ENCODE measurements around the gene USP11. TPM values are rescaled to one million over a fixed set of nuclear protein-coding genes. Genes with fewer than 3 reads are reported as not detected.

USP11 gene
- total and polyA plus RNA-seq, 2 donors (not counting 1 experiment from before 2014, with no cell fraction given) = 63.4 to 136 TPM

GRCh38 chrX:47204970-47205369 lies 27.8 kb upstream of the USP11 start:
- no peaks in the 10 kb centered on the region for H3K9me3 ChIP-seq (ENCODE audit: control extremely low read depth in 1 of 3, control insufficient read depth in 2 of 3, insufficient read depth in 1 of 3, low read length in 2 of 3)
- Mint-ChIP-seq H3K27me3 (no peaks in the 10 kb centered on the region), H3K4me3 (no peak overlapping the region), H3K4me1 (no peaks in the 10 kb centered on the region), H3K9me3 (ENCODE audit: insufficient read depth) (no peaks in the 10 kb centered on the region), H3K27ac (no peak overlapping the region)
- intact Hi-C loops (cut with micrococcal nuclease) = no loop called here
- no peak overlapping the region for H3K27ac ChIP-seq (ENCODE audit: low read length in 2 of 2)
- 91% methylated on average over 4 of the region's 5 CpGs for WGBS (ENCODE audit: insufficient coverage)
- no peak overlapping the region for H3K4me2 ChIP-seq (replicated peaks; ENCODE audit: low read depth, low read length, poor library complexity, severe bottlenecking)
- H2AFZ ChIP-seq (ENCODE audit: insufficient read depth, low read depth, low read length, poor library complexity, severe bottlenecking) = no peak overlapping the region
- peaks cover 20% of the 10 kb centered on the region for H4K20me1 ChIP-seq (ENCODE audit: control insufficient read depth, insufficient read depth, low read length, poor library complexity, severe bottlenecking)
- no peak overlapping the region for H3K9ac ChIP-seq (ENCODE audit: low read length)
- no peaks in the 10 kb centered on the region for H3K4me1 ChIP-seq (ENCODE audit: control insufficient read depth in 2 of 2, insufficient read depth in 2 of 2, low read length in 2 of 2)
- CTCF ChIA-PET = no interaction called here
- ATAC-seq (ENCODE audit: low read depth) (no peak), DNase-seq (no peak)
- POLR2A ChIA-PET = interaction anchor here (0.6 to 1.0 kb wide), 2 partner anchors 13 to 385 kb away, joined by 3 to 5 read pairs; no protein-coding TSS in a partner anchor
- H3K79me2 ChIP-seq (ENCODE audit: control insufficient read depth, insufficient read depth, low read length) = peaks cover 7% of the 10 kb centered on the region
- no peak overlapping the region for H3K4me3 ChIP-seq (ENCODE audit: control extremely low read depth in 1 of 5, extremely low read depth in 1 of 5, insufficient read depth in 1 of 5, low read depth in 2 of 5, low read length in 4 of 5)
- peaks cover 0 to 57% of the 10 kb centered on the region in 2 experiments for H3K36me3 ChIP-seq (replicated peaks in 1 of 2; ENCODE audit: control extremely low read depth in 1 of 2, control insufficient read depth in 1 of 2, extremely low read depth in 1 of 2, insufficient read depth in 2 of 2, low read length in 1 of 2)
- H3K27me3 ChIP-seq (replicated peaks in 1 of 4; ENCODE audit: control extremely low read depth in 1 of 4, control insufficient read depth in 3 of 4, insufficient read depth in 4 of 4, low read length in 3 of 4) = no peaks in the 10 kb centered on the region
- no peak for TF ChIP-seq CTCF (IDR thresholded peaks at IDR 0.05)
- TF ChIP-seq EZH2 (IDR thresholded peaks at IDR 0.05; ENCODE audit: borderline replicate concordance, insufficient read depth, low read depth, low read length, poor library complexity, severe bottlenecking) = no peak

- H3K27ac ChIP-seq (ENCODE audit: low read length in 2 of 2) = no peak overlapping the region
- POLR2A ChIA-PET = no interaction called here
- no peak overlapping the region for H3K4me3 ChIP-seq (ENCODE audit: control extremely low read depth in 1 of 5, extremely low read depth in 1 of 5, insufficient read depth in 1 of 5, low read depth in 2 of 5, low read length in 4 of 5)
- no peaks in the 10 kb centered on the region for H3K27me3 ChIP-seq (replicated peaks in 1 of 4; ENCODE audit: control extremely low read depth in 1 of 4, control insufficient read depth in 3 of 4, insufficient read depth in 4 of 4, low read length in 3 of 4)
- H2AFZ ChIP-seq (ENCODE audit: insufficient read depth, low read depth, low read length, poor library complexity, severe bottlenecking) = no peak overlapping the region
- no CpG with 5 or more reads among the region's 3 CpGs for WGBS (ENCODE audit: insufficient coverage)
- no peaks in the 10 kb centered on the region for H3K9me3 ChIP-seq (ENCODE audit: control extremely low read depth in 1 of 3, control insufficient read depth in 2 of 3, insufficient read depth in 1 of 3, low read length in 2 of 3)
- Mint-ChIP-seq H3K9me3 (ENCODE audit: insufficient read depth) (no peaks in the 10 kb centered on the region), H3K4me1 (no peaks in the 10 kb centered on the region), H3K4me3 (no peak overlapping the region), H3K27ac (peak overlapping the region; percentile 32), H3K27me3 (no peaks in the 10 kb centered on the region)
- H3K4me2 ChIP-seq (replicated peaks; ENCODE audit: low read depth, low read length, poor library complexity, severe bottlenecking) = no peak overlapping the region
- H3K79me2 ChIP-seq (ENCODE audit: control insufficient read depth, insufficient read depth, low read length) = no peaks in the 10 kb centered on the region
- no peak for ATAC-seq (ENCODE audit: low read depth)
- H3K9ac ChIP-seq (ENCODE audit: low read length) = no peak overlapping the region
- peaks cover 7% of the 10 kb centered on the region for H4K20me1 ChIP-seq (ENCODE audit: control insufficient read depth, insufficient read depth, low read length, poor library complexity, severe bottlenecking)
- TF ChIP-seq EZH2 (IDR thresholded peaks at IDR 0.05; ENCODE audit: borderline replicate concordance, insufficient read depth, low read depth, low read length, poor library complexity, severe bottlenecking) (no peak), CTCF (IDR thresholded peaks at IDR 0.05) (no peak)
- no peaks in the 10 kb centered on the region for H3K4me1 ChIP-seq (ENCODE audit: control insufficient read depth in 2 of 2, insufficient read depth in 2 of 2, low read length in 2 of 2)
- intact Hi-C loops (cut with micrococcal nuclease) = no loop called here
- H3K36me3 ChIP-seq (replicated peaks in 1 of 2; ENCODE audit: control extremely low read depth in 1 of 2, control insufficient read depth in 1 of 2, extremely low read depth in 1 of 2, insufficient read depth in 2 of 2, low read length in 1 of 2) = peaks cover 0 to 53% of the 10 kb centered on the region in 2 experiments
- no peak for DNase-seq
- CTCF ChIA-PET = no interaction called here
Measured at GRCh38 chrX:47206316-47206715, 26.5 kb upstream of the USP11 start.

Measured in B cell (primary cell).